Ovary (tissue), 1 donor: ENCODE results near the gene LRP10.

Source experiments
- EP300 ChIP-seq: sonication (generic); formaldehyde crosslinking; IDR thresholded peaks from one replicate; pipeline ENCODE4 v1.6.1; 2017; ENCODE audit warnings: antibody characterized with exemption
- POLR2A ChIP-seq: fragments of 450-650 bp; IDR thresholded peaks from one replicate; pipeline ENCODE4 v1.6.1; 2017; ENCODE audit warnings: antibody characterized with exemption, mild to moderate bottlenecking, moderate library complexity

DNA sequence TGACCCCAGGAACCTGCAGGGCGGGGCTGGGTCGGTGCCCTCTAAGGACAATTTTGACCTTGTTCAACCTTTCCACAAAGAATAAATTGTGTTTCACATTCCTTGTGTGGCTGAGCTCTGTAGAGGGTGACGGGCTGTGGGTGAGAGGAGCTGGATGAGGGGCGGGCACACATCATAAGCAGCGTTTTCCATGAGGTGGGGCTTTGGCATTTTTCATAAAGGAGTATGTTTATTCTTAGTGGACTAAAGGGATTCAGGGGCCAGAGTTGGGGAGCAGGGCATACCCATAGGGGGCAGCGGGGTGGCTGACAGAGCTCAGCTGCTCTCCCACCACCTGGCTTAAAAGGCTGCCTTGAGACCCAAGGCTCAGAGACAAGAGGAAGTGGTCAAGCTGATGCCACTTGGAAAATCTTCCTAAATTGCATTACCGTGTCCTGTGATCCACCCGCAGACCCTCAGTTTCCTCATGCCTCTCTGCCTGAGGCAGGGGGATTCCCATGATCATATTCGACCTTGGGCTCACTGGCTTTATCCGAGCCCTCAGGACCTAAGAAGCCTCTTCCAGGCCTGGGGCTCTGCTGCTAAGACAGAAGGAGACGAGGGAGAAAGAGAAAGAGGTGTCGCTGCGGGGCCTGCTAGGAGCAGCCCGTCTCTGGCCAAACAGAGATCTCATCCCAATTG lies 23.7 kb upstream of the LRP10 start:
- no peak for TF ChIP-seq POLR2A
- TF ChIP-seq EP300: no peak
